H9 (cell line): ENCODE data around the gene CHN2. TPM values are rescaled to one million over a fixed set of nuclear protein-coding genes. Genes with fewer than 3 reads are reported as not detected.

Experiments
- DNase-seq: peaks from one replicate; pipeline ENCODE4 v3.0.0-alpha.2; 2017
- H2AFZ ChIP-seq: one replicate; pipeline ENCODE4 v1.6.1; 2013; ENCODE audit warnings: mild to moderate bottlenecking, low read length, control low read depth, moderate library complexity
- H2AK5ac ChIP-seq: 2 replicates; pipeline ENCODE4 v1.6.1; 2013; ENCODE audit warnings: low read length, control low read depth, mixed read lengths; ENCODE audit not compliant: insufficient read length
- H2BK120ac ChIP-seq: one replicate; pipeline ENCODE4 v1.6.1; 2013; ENCODE audit warnings: low read depth, mild to moderate bottlenecking, low read length, control low read depth, inconsistent platforms; ENCODE audit not compliant: poor library complexity, severe bottlenecking
- H2BK12ac ChIP-seq: 2 replicates; pipeline ENCODE4 v1.6.1; 2013; ENCODE audit warnings: low read length, control low read depth, mixed read lengths, low read depth; ENCODE audit not compliant: insufficient read length
- H2BK15ac ChIP-seq: 2 replicates; pipeline ENCODE4 v1.6.1; 2013; ENCODE audit warnings: low read depth, low read length, control low read depth
- H2BK20ac ChIP-seq: one replicate; pipeline ENCODE4 v1.6.1; 2013; ENCODE audit warnings: low read depth, mild to moderate bottlenecking, low read length, control low read depth, inconsistent platforms; ENCODE audit not compliant: poor library complexity, severe bottlenecking
- H2BK5ac ChIP-seq: 2 replicates; pipeline ENCODE4 v1.6.1; 2013; ENCODE audit warnings: low read length, control low read depth, mixed read lengths; ENCODE audit not compliant: insufficient read length
- H3K14ac ChIP-seq: 2 replicates; pipeline ENCODE4 v1.6.1; 2013; ENCODE audit warnings: low read length, control low read depth; ENCODE audit not compliant: insufficient read depth
- H3K18ac ChIP-seq: 2 replicates; pipeline ENCODE4 v1.6.1; 2013; ENCODE audit warnings: low read depth, mild to moderate bottlenecking, mixed read lengths, low read length, control low read depth; ENCODE audit not compliant: insufficient read length
- H3K23ac ChIP-seq: 2 replicates; pipeline ENCODE4 v1.6.1; 2013; ENCODE audit warnings: low read length, control low read depth, mixed read lengths, low read depth; ENCODE audit not compliant: insufficient read length
- H3K23me2 ChIP-seq: 2 replicates; pipeline ENCODE4 v1.6.1; 2013; ENCODE audit warnings: low read depth, mild to moderate bottlenecking, mixed read lengths, low read length, control low read depth; ENCODE audit not compliant: insufficient read length, poor library complexity, severe bottlenecking
- H3K27ac ChIP-seq: 2 replicates; pipeline ENCODE4 v1.5.1; 2013; ENCODE audit warnings: low read length, control low read depth, mixed read lengths, low read depth; ENCODE audit not compliant: insufficient read length
- H3K27me3 ChIP-seq: 2 replicates; pipeline ENCODE4 v1.6.1; 2013; ENCODE audit warnings: low read length, control low read depth, inconsistent platforms; ENCODE audit not compliant: insufficient read depth
- H3K4ac ChIP-seq: 2 replicates; pipeline ENCODE4 v1.6.1; 2013; ENCODE audit warnings: low read depth, mild to moderate bottlenecking, control low read depth, inconsistent platforms, low read length, moderate library complexity
- H3K4me1 ChIP-seq: 2 replicates; pipeline ENCODE4 v1.6.1; 2013; ENCODE audit warnings: low read length, control low read depth, inconsistent platforms; ENCODE audit not compliant: insufficient read depth
- H3K4me2 ChIP-seq: 2 replicates; pipeline ENCODE4 v1.6.1; 2013; ENCODE audit warnings: low read length, control low read depth, mixed read lengths; ENCODE audit not compliant: insufficient read length, insufficient read depth
- H3K56ac ChIP-seq: 2 replicates; pipeline ENCODE4 v1.6.1; 2013; ENCODE audit warnings: low read depth, mild to moderate bottlenecking, mixed read lengths, low read length, control low read depth; ENCODE audit not compliant: insufficient read length
- H3K79me1 ChIP-seq: 2 replicates; pipeline ENCODE4 v1.6.1; 2013; ENCODE audit warnings: low read depth, mild to moderate bottlenecking, moderate library complexity, low read length, control low read depth, inconsistent platforms; ENCODE audit not compliant: insufficient read depth, poor library complexity, severe bottlenecking
- H3K79me2 ChIP-seq: 2 replicates; pipeline ENCODE4 v1.6.1; 2013; ENCODE audit warnings: low read length, control low read depth, inconsistent platforms; ENCODE audit not compliant: insufficient read depth
- H3K9ac ChIP-seq: 2 replicates; pipeline ENCODE4 v1.6.1; 2013; ENCODE audit warnings: low read length, control low read depth, mixed read lengths; ENCODE audit not compliant: insufficient read length; ENCODE audit errors: extremely low read depth
- H3K9me3 ChIP-seq: one replicate; pipeline ENCODE4 v1.6.1; 2013; ENCODE audit warnings: low read depth, low read length, inconsistent platforms; ENCODE audit not compliant: control insufficient read depth
- H3T11ph ChIP-seq: one replicate; pipeline ENCODE4 v1.6.1; 2013; ENCODE audit warnings: mild to moderate bottlenecking, low read length, control low read depth, inconsistent platforms
- H4K20me1 ChIP-seq: one replicate; pipeline ENCODE4 v1.6.1; 2013; ENCODE audit not compliant: control insufficient read depth, insufficient read length, insufficient read depth
- H4K5ac ChIP-seq: 2 replicates; pipeline ENCODE4 v1.6.1; 2013; ENCODE audit warnings: low read depth, mild to moderate bottlenecking, mixed read lengths, low read length, control low read depth; ENCODE audit not compliant: insufficient read length
- H4K8ac ChIP-seq: replicated peaks from 2 replicates; pipeline ENCODE4 v1.6.1; 2013; ENCODE audit warnings: low read length, control low read depth, mixed read lengths, low read depth; ENCODE audit not compliant: insufficient read length
- H4K91ac ChIP-seq: 2 replicates; pipeline ENCODE4 v1.6.1; 2013; ENCODE audit warnings: low read depth, mild to moderate bottlenecking, moderate library complexity, mixed read lengths, low read length, control low read depth; ENCODE audit not compliant: insufficient read length
- H3K27ac Mint-ChIP-seq, 3 experiments: 2 replicates in 2 of 3; 3 replicates in 1 of 3; pipeline ENCODE4 v1.8.0; 2020 to 2021; ENCODE audit warnings: mixed read lengths in 3 of 3, mild to moderate bottlenecking in 1 of 3, moderate library complexity in 1 of 3
- H3K27me3 Mint-ChIP-seq: 2 replicates; pipeline ENCODE4 v1.8.0; 2021; ENCODE audit warnings: low read depth, mild to moderate bottlenecking, moderate library complexity, mixed read lengths
- H3K36me3 Mint-ChIP-seq, 3 experiments: 2 replicates in 2 of 3; 3 replicates in 1 of 3; pipeline ENCODE4 v1.8.0; 2020 to 2021; ENCODE audit warnings: low read depth in 3 of 3, mixed read lengths in 3 of 3; ENCODE audit not compliant: insufficient read depth in 1 of 3
- H3K4me1 Mint-ChIP-seq, 2 experiments: 2 replicates each; pipeline ENCODE4 v1.8.0; 2020; ENCODE audit warnings: mixed read lengths in 2 of 2
- H3K4me3 Mint-ChIP-seq, 2 experiments: 2 replicates in 1 of 2; 3 replicates in 1 of 2; pipeline ENCODE4 v1.8.0; 2020 to 2021; ENCODE audit warnings: mild to moderate bottlenecking in 2 of 2, mixed read lengths in 2 of 2, moderate library complexity in 1 of 2
- H3K9me3 Mint-ChIP-seq, 2 experiments: 2 replicates in 1 of 2; 3 replicates in 1 of 2; pipeline ENCODE4 v1.8.0; 2020; ENCODE audit warnings: mild to moderate bottlenecking in 2 of 2, mixed read lengths in 2 of 2, moderate library complexity in 1 of 2
- WGBS: extraction: QIAGEN DNeasy Blood & Tissue Kit; methylation state at CpG from one replicate; pipeline ENCODE4 v1.1.7; 2013; ENCODE audit warnings: missing lambda C conversion rate, low lambda C conversion rate, mixed read lengths; ENCODE audit not compliant: insufficient read length; ENCODE audit errors: extremely low coverage; 5-methylcytosine and 5-hydroxymethylcytosine counted together
- total RNA-seq: library from RNA; stranded (reverse); gene quantifications from 2 replicates; pipeline ENCODE4 v1.2.1, GENCODE V29; 2021
- TF ChIP-seq, protein P1 (sequence below): fragments of 200-600 bp; sonication (generic); conservative IDR thresholded peaks from 3 replicates; pipeline ENCODE4 v1.8.0; 2021; ENCODE audit warnings: antibody characterized with exemption, mild to moderate bottlenecking

Gene CHN2
- total RNA-seq, 1 experiment from 2014 or later, result 3.3 TPM

DNA sequence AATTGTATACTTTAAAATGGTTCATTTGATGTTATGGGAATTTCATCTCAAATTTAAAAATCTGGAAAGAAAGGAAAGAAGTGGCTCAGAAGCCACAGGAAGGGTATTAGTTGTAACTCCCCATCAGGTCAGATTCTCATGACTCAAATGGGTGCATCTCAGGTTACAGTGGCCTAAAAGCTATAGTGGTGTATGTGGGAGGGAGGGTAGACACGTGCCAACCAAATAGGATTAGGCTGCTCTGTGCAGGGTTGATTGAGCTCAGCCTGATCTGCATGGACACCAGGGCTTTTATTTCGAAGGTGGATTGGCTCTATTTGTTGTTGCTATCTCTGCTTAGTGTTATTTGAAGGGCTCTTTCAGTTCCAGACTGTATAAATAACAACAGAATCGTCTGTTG is 247.6 kb downstream of the CHN2 start:
- WGBS, result no CpG with 5 or more reads among the region's 3 CpGs
- Mint-ChIP-seq H3K4me1 (peaks cover 23 to 26% of the 10 kb centered on the region in 2 experiments), H3K27me3 (peaks cover 3% of the 10 kb centered on the region; the same call in 1 of the 2 replicates), H3K4me3 (no peak overlapping the region; a peak in 1 of 5 replicates), H3K36me3 (no peaks in the 10 kb centered on the region), H3K9me3 (no peaks in the 10 kb centered on the region), H3K27ac (no peak overlapping the region)
- DNase-seq, result peak; percentile 49
- H3K4ac ChIP-seq, result no peak overlapping the region
- no peak overlapping the region for H3K56ac ChIP-seq
- no peaks in the 10 kb centered on the region for H3K27me3 ChIP-seq
- no peak overlapping the region for H2BK12ac ChIP-seq
- no peak overlapping the region for H3K18ac ChIP-seq
- no peaks in the 10 kb centered on the region for H3K23me2 ChIP-seq
- H3K9ac ChIP-seq, result no peak overlapping the region
- H4K5ac ChIP-seq, result no peak overlapping the region
- H2BK120ac ChIP-seq, result no peak overlapping the region
- TF ChIP-seq, protein P1, sequence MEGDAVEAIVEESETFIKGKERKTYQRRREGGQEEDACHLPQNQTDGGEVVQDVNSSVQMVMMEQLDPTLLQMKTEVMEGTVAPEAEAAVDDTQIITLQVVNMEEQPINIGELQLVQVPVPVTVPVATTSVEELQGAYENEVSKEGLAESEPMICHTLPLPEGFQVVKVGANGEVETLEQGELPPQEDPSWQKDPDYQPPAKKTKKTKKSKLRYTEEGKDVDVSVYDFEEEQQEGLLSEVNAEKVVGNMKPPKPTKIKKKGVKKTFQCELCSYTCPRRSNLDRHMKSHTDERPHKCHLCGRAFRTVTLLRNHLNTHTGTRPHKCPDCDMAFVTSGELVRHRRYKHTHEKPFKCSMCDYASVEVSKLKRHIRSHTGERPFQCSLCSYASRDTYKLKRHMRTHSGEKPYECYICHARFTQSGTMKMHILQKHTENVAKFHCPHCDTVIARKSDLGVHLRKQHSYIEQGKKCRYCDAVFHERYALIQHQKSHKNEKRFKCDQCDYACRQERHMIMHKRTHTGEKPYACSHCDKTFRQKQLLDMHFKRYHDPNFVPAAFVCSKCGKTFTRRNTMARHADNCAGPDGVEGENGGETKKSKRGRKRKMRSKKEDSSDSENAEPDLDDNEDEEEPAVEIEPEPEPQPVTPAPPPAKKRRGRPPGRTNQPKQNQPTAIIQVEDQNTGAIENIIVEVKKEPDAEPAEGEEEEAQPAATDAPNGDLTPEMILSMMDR, result no peak
- no peaks in the 10 kb centered on the region for H3K79me1 ChIP-seq
- no peaks in the 10 kb centered on the region for H4K20me1 ChIP-seq
- H3K23ac ChIP-seq, result no peak overlapping the region
- H2BK5ac ChIP-seq, result no peak overlapping the region
- H3K9me3 ChIP-seq, result no peaks in the 10 kb centered on the region
- H2AFZ ChIP-seq, result no peak overlapping the region
- H3K4me2 ChIP-seq, result no peak overlapping the region
- H2AK5ac ChIP-seq, result no peak overlapping the region
- no peak overlapping the region for H3K27ac ChIP-seq
- no peak overlapping the region for H4K8ac ChIP-seq
- H3K79me2 ChIP-seq, result no peaks in the 10 kb centered on the region
- no peak overlapping the region for H2BK20ac ChIP-seq
- no peak overlapping the region for H2BK15ac ChIP-seq
- no peaks in the 10 kb centered on the region; the same call in 1 of the 2 replicates for H3K4me1 ChIP-seq
- H4K91ac ChIP-seq, result no peak overlapping the region
- H3T11ph ChIP-seq, result no peak overlapping the region
- H3K14ac ChIP-seq, result no peak overlapping the region
